ENCODE measurements around the gene GLRX3.
"Not testable (repeated sequence)": the region's sequence is repeated elsewhere in the genome, so short reads cannot be mapped to it uniquely, and the experiment has no call there.

GLRX3 gene

DNA sequence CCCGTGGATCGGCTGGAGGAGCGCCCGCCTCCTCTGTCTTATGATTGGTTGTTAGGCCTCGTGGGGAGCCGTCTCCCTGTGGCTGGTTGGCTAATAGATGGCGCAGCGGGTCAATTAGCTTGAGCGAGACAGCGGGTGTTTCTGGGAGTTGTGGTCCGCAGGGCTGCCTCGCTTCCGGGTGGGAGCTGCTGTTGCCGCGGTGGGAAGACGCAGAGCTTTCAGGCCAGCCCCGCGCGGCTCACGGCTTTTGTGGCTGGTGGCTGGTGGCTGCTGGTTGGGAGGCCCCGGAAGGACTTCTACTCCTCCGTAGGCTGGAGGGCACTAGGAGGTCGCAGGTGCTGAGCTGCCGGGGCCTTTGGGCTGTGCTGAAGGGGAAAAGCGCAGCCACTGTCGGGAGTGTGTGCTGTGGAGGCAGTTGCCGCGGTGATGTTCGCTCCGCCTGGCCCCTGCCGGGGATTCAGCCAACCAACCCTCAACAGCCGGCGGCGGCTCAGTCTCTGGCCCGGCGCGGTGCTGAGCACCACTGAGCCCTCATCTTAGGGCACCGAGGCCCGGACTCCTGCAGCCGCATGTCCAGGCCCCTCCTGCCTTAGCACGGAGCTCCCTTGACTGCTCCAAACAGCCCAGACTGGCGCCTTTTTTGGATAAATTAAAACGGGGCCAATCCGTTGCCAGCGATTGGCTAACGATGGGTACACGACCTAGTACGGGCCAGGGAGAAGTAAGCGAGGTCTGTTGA is 24.9 kb upstream of the GLRX3 start:
- H3K4me3 ChIP-seq (ENCODE audit: insufficient read depth in 1 of 2, low read depth in 1 of 2, low read length in 2 of 2) = peak overlapping the region; percentile 85 to 98
- no peak overlapping the region for H2BK5ac ChIP-seq (ENCODE audit: low read depth, low read length, poor library complexity, severe bottlenecking)
- peaks cover 10% of the 10 kb centered on the region for H3K4me1 ChIP-seq (ENCODE audit: control insufficient read depth, insufficient read depth, low read depth, low read length)
- no peak overlapping the region for H4K91ac ChIP-seq (ENCODE audit: low read length)
- peak overlapping the region; percentile 89 for H4K8ac ChIP-seq (ENCODE audit: low read length)
- H3K27me3 ChIP-seq (ENCODE audit: control insufficient read depth in 1 of 2, insufficient read depth in 1 of 2, low read length in 2 of 2) = no peaks in the 10 kb centered on the region
- H3K79me1 ChIP-seq (replicated peaks; ENCODE audit: low read length, poor library complexity, severe bottlenecking) = peaks cover 17% of the 10 kb centered on the region
- H3K4me2 ChIP-seq (ENCODE audit: low read length, poor library complexity, severe bottlenecking) = peak overlapping the region; percentile 77
- H3K4ac ChIP-seq (ENCODE audit: low read depth in 1 of 2, low read length in 2 of 2) = peak overlapping the region in 1 of 2 experiments; percentile 74
- 3% methylated on average over 48 of the region's 49 CpGs for WGBS
- H3K27ac ChIP-seq (ENCODE audit: low read length, poor library complexity, severe bottlenecking) = peak overlapping the region; percentile 63
- no peak overlapping the region for H2BK15ac ChIP-seq (ENCODE audit: low read depth, poor library complexity, severe bottlenecking)
- no peak overlapping the region for H2BK12ac ChIP-seq (ENCODE audit: low read length in 2 of 2)
- no peak overlapping the region for H2BK120ac ChIP-seq (ENCODE audit: low read depth, low read length)
- peak; percentile 99 for DNase-seq
- H2AFZ ChIP-seq (ENCODE audit: low read depth, low read length) = peak overlapping the region; percentile 64
- no peak overlapping the region for H3K23ac ChIP-seq (ENCODE audit: low read length in 2 of 2)
- no peaks in the 10 kb centered on the region for H3K9me3 ChIP-seq (ENCODE audit: control insufficient read depth, low read length)
- H3K36me3 ChIP-seq (ENCODE audit: control insufficient read depth in 1 of 2, insufficient read depth in 2 of 2, low read depth in 1 of 2, low read length in 2 of 2) = no peaks in the 10 kb centered on the region
- peak overlapping the region in 1 of 2 experiments; percentile 79 for H3K14ac ChIP-seq (ENCODE audit: low read length in 2 of 2)
- H3K9ac ChIP-seq (ENCODE audit: low read length) = peak overlapping the region; percentile 97
- H2AK5ac ChIP-seq (ENCODE audit: low read length, severe bottlenecking) = no peak overlapping the region
- H3K18ac ChIP-seq (ENCODE audit: low read depth in 1 of 2, low read length in 2 of 2) = peak overlapping the region in 1 of 2 experiments; percentile 73

DNA sequence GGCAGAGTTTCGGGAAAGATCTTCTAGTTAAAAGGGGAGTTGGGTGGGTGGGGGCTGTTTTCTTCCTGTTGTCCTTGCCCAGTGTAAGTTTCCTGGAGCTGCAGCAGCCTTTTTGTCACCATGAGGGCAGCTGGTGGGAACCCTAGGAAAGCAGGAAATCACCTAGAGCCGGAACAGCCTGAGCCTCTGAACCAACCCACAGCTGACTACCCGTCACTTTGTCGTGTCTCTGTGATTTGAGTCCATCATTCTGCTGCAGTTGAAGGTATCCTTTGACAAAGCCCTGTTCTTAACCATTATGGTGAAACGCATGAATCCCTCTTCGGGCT is 24.4 kb upstream of the GLRX3 start:
- peaks cover 10% of the 10 kb centered on the region for H3K4me1 ChIP-seq (ENCODE audit: control insufficient read depth, insufficient read depth, low read depth, low read length)
- H3K4me3 ChIP-seq (ENCODE audit: insufficient read depth in 1 of 2, low read depth in 1 of 2, low read length in 2 of 2) = peak overlapping the region; percentile 74 to 98
- no peak overlapping the region for H3K4ac ChIP-seq (ENCODE audit: low read depth in 1 of 2, low read length in 2 of 2)
- no peak overlapping the region for H4K91ac ChIP-seq (ENCODE audit: low read length)
- no peak overlapping the region for H3K18ac ChIP-seq (ENCODE audit: low read depth in 1 of 2, low read length in 2 of 2)
- H3K27me3 ChIP-seq (ENCODE audit: control insufficient read depth in 1 of 2, insufficient read depth in 1 of 2, low read length in 2 of 2) = no peaks in the 10 kb centered on the region
- H3K9ac ChIP-seq (ENCODE audit: low read length) = peak overlapping the region; percentile 97
- no peaks in the 10 kb centered on the region for H3K9me3 ChIP-seq (ENCODE audit: control insufficient read depth, low read length)
- no peak overlapping the region for H2AK5ac ChIP-seq (ENCODE audit: low read length, severe bottlenecking)
- no peak overlapping the region for H4K8ac ChIP-seq (ENCODE audit: low read length)
- no peak overlapping the region for H3K23ac ChIP-seq (ENCODE audit: low read length in 2 of 2)
- H2BK5ac ChIP-seq (ENCODE audit: low read depth, low read length, poor library complexity, severe bottlenecking) = no peak overlapping the region
- H3K4me2 ChIP-seq (ENCODE audit: low read length, poor library complexity, severe bottlenecking) = peak overlapping the region; percentile 74
- WGBS = 95% methylated on average over 6 of the region's 6 CpGs
- H3K14ac ChIP-seq (ENCODE audit: low read length in 2 of 2) = no peak overlapping the region
- H2BK120ac ChIP-seq (ENCODE audit: low read depth, low read length) = no peak overlapping the region
- H3K36me3 ChIP-seq (ENCODE audit: control insufficient read depth in 1 of 2, insufficient read depth in 2 of 2, low read depth in 1 of 2, low read length in 2 of 2) = no peaks in the 10 kb centered on the region
- H3K27ac ChIP-seq (ENCODE audit: low read length, poor library complexity, severe bottlenecking) = peak overlapping the region; percentile 63
- no peak overlapping the region for H2BK12ac ChIP-seq (ENCODE audit: low read length in 2 of 2)
- H3K79me1 ChIP-seq (replicated peaks; ENCODE audit: low read length, poor library complexity, severe bottlenecking) = peaks cover 17% of the 10 kb centered on the region
- no peak overlapping the region for H2BK15ac ChIP-seq (ENCODE audit: low read depth, poor library complexity, severe bottlenecking)
- no peak for DNase-seq
- peak overlapping the region; percentile 64 for H2AFZ ChIP-seq (ENCODE audit: low read depth, low read length)

DNA sequence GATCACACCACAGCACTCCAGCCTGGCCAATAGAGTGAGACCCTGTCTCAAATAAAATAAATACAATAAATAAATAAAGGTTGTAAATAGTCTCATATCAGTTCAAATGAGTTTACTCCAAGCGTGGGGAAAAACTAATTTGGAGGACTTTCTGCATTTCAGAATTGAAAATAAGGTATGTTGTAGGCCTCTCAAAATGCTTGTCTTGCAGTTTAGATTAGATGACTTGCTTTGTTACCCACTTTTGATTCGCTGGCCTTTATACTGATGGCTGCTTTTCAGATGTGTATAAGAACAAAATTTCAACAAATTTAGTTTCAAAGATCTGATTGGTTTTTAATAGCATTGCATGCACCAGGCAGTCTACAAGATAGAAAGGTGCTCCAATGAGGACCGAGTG is 23.4 kb upstream of the GLRX3 start:
- Histone ChIP-seq H3K9ac (ENCODE audit: low read length) (no peak overlapping the region), H3K4me2 (ENCODE audit: low read length, poor library complexity, severe bottlenecking) (no peak overlapping the region), H2BK15ac (ENCODE audit: low read depth, poor library complexity, severe bottlenecking) (no peak overlapping the region), H2BK5ac (ENCODE audit: low read depth, low read length, poor library complexity, severe bottlenecking) (no peak overlapping the region), H3K4ac (ENCODE audit: low read depth in 1 of 2, low read length in 2 of 2) (no peak overlapping the region), H3K23ac (ENCODE audit: low read length in 2 of 2) (no peak overlapping the region), H3K4me1 (ENCODE audit: control insufficient read depth, insufficient read depth, low read depth, low read length) (peaks cover 10% of the 10 kb centered on the region), H3K36me3 (ENCODE audit: control insufficient read depth in 1 of 2, insufficient read depth in 2 of 2, low read depth in 1 of 2, low read length in 2 of 2) (no peaks in the 10 kb centered on the region), H3K18ac (ENCODE audit: low read depth in 1 of 2, low read length in 2 of 2) (no peak overlapping the region), H3K27me3 (ENCODE audit: control insufficient read depth in 1 of 2, insufficient read depth in 1 of 2, low read length in 2 of 2) (no peaks in the 10 kb centered on the region), H3K27ac (ENCODE audit: low read length, poor library complexity, severe bottlenecking) (no peak overlapping the region), H2AFZ (ENCODE audit: low read depth, low read length) (no peak overlapping the region), H3K4me3 (ENCODE audit: insufficient read depth in 1 of 2, low read depth in 1 of 2, low read length in 2 of 2) (no peak overlapping the region), H3K14ac (ENCODE audit: low read length in 2 of 2) (no peak overlapping the region), H2BK12ac (ENCODE audit: low read length in 2 of 2) (no peak overlapping the region), H3K9me3 (ENCODE audit: control insufficient read depth, low read length) (no peaks in the 10 kb centered on the region), H4K8ac (ENCODE audit: low read length) (no peak overlapping the region), H4K91ac (ENCODE audit: low read length) (no peak overlapping the region), H2BK120ac (ENCODE audit: low read depth, low read length) (no peak overlapping the region), H2AK5ac (ENCODE audit: low read length, severe bottlenecking) (no peak overlapping the region), H3K79me1 (replicated peaks; ENCODE audit: low read length, poor library complexity, severe bottlenecking) (peaks cover 14% of the 10 kb centered on the region)
- 93% methylated on average over 3 of the region's 3 CpGs for WGBS
- DNase-seq = no peak

DNA sequence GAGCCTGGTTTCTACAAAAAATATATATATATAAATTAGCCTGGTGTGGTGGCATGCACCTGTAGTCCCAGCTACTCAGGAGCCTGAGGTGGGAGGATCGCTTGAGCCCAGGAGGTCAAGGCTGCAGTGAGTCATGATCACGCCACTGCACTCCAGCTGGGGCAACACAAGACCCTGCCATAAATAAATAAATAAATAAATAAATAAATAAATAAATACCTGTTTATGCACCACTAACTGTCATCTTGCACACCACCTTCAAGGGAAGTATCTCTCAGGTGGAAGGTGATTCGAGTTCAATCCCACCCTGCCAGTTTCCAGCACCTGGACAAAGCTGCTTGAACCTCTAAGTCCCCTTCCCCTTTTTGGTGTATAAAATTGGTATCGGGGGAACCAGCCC is 19.2 kb upstream of the GLRX3 start:
- not testable (repeated sequence) for H3K4me1 ChIP-seq (ENCODE audit: control insufficient read depth, insufficient read depth, low read depth, low read length); DNase-seq; H3K79me1 ChIP-seq (replicated peaks; ENCODE audit: low read length, poor library complexity, severe bottlenecking); H3K14ac ChIP-seq (ENCODE audit: low read length in 2 of 2); H3K27ac ChIP-seq (ENCODE audit: low read length, poor library complexity, severe bottlenecking); H3K9ac ChIP-seq (ENCODE audit: low read length); H3K4me2 ChIP-seq (ENCODE audit: low read length, poor library complexity, severe bottlenecking); H4K8ac ChIP-seq (ENCODE audit: low read length); H3K4me3 ChIP-seq (ENCODE audit: insufficient read depth in 1 of 2, low read depth in 1 of 2, low read length in 2 of 2); H2BK5ac ChIP-seq (ENCODE audit: low read depth, low read length, poor library complexity, severe bottlenecking); H2AK5ac ChIP-seq (ENCODE audit: low read length, severe bottlenecking); H3K27me3 ChIP-seq (ENCODE audit: control insufficient read depth in 1 of 2, insufficient read depth in 1 of 2, low read length in 2 of 2); H3K23ac ChIP-seq (ENCODE audit: low read length in 2 of 2); H3K4ac ChIP-seq (ENCODE audit: low read depth in 1 of 2, low read length in 2 of 2); H2BK15ac ChIP-seq (ENCODE audit: low read depth, poor library complexity, severe bottlenecking); H3K36me3 ChIP-seq (ENCODE audit: control insufficient read depth in 1 of 2, insufficient read depth in 2 of 2, low read depth in 1 of 2, low read length in 2 of 2); H4K91ac ChIP-seq (ENCODE audit: low read length); H2BK120ac ChIP-seq (ENCODE audit: low read depth, low read length); H3K9me3 ChIP-seq (ENCODE audit: control insufficient read depth, low read length); H2BK12ac ChIP-seq (ENCODE audit: low read length in 2 of 2); H2AFZ ChIP-seq (ENCODE audit: low read depth, low read length); H3K18ac ChIP-seq (ENCODE audit: low read depth in 1 of 2, low read length in 2 of 2)
- 89% methylated on average over 1 of the region's 4 CpGs for WGBS
